Measurements from ENCODE around the gene TBC1D22A. TPM values are rescaled to one million over a fixed set of nuclear protein-coding genes. Genes with fewer than 3 reads are reported as not detected.
A peak's percentile ranks its signal among the peaks of the same experiment; 100 is the strongest.

TBC1D22A gene
- total and polyA plus RNA-seq, 2 experiments from 2014 or later = 9.6 to 13.3 TPM

- Histone ChIP-seq H4K20me1 (replicated peaks; ENCODE audit: insufficient read depth) (peaks cover 4% of the 10 kb centered on the region), H3F3A (replicated peaks; ENCODE audit: low read depth) (peaks cover 13% of the 10 kb centered on the region; the same call in 1 of the 2 replicates), H2AFZ (peak within 1 kb of the TSS; percentile 91), H3K27ac (ENCODE audit: low read depth) (peak within 1 kb of the TSS; percentile 72; the same call in 1 of the 2 replicates), H3K36me3 (ENCODE audit: insufficient read depth) (no peaks in the 10 kb centered on the region), H3K4me1 (ENCODE audit: insufficient read depth) (peaks cover 19% of the 10 kb centered on the region), H3K27me3 (ENCODE audit: insufficient read depth) (no peaks in the 10 kb centered on the region), H3K9me2 (ENCODE audit: insufficient read depth) (no peaks in the 10 kb centered on the region), H3K4me3 (peak within 1 kb of the TSS; percentile 90), H3K4me2 (peak within 1 kb of the TSS; percentile 94), H3K79me2 (replicated peaks; ENCODE audit: insufficient read depth) (peaks cover 33% of the 10 kb centered on the region)
- ATAC-seq = peak; percentile 46
- TF ChIP-seq JUNB (IDR thresholded peaks at IDR 0.05; ENCODE audit: unreplicated experiment) (no peak), CTCF (conservative IDR thresholded peaks at IDR 0.05; ENCODE audit: low read depth in 2 of 2) (no peak), STAT1 (IDR thresholded peaks at IDR 0.05; ENCODE audit: unreplicated experiment) (no peak), ETS1 (IDR thresholded peaks at IDR 0.05) (no peak), CREB1 (CRISPR knock-in tag; IDR thresholded peaks at IDR 0.05; ENCODE audit: low read depth) (no peak), ZNF462 (CRISPR knock-in tag; IDR thresholded peaks at IDR 0.05) (no peak), ZNF331 (CRISPR knock-in tag; IDR thresholded peaks at IDR 0.05; ENCODE audit: low read depth) (no peak), EZH2phosphoT487 (IDR thresholded peaks at IDR 0.05; ENCODE audit: unreplicated experiment) (no peak), EZH2 (IDR thresholded peaks at IDR 0.05; ENCODE audit: low read depth, unreplicated experiment) (no peak), ZNF114 (CRISPR knock-in tag; IDR thresholded peaks at IDR 0.05) (no peak), REST (IDR thresholded peaks at IDR 0.05; ENCODE audit: unreplicated experiment) (no peak), NANOG (IDR thresholded peaks at IDR 0.05; ENCODE audit: borderline replicate concordance) (no peak), POLR2AphosphoS5 (IDR thresholded peaks at IDR 0.05; ENCODE audit: low read depth) (no peak)
- 0 out of 3 replicates have a peak, but pooled peaks cover 2% of the 10 kb centered on the region for H3K36me3 Mint-ChIP-seq (ENCODE audit: low read depth)
- H3K4me1 Mint-ChIP-seq = peaks cover 30% of the 10 kb centered on the region
- H3K27me3 Mint-ChIP-seq (ENCODE audit: insufficient read depth, low read depth, poor library complexity) = peaks cover 17% of the 10 kb centered on the region
- peak within 1 kb of the TSS; percentile 94 for H3K4me3 Mint-ChIP-seq
- H3K9me3 Mint-ChIP-seq = no peaks in the 10 kb centered on the region
- DNase-seq (ENCODE audit: low spot score) = peak; percentile 61
- H3K27ac Mint-ChIP-seq = no peak within 1 kb of the TSS
These were observed 24.3 kb upstream of the TBC1D22A start, which contains the start of gene CERK for GRCh38 chr22:46737976-46738646. TSS of gene CERK (minus strand) at chr22:46738252. CDS start at chr22:46738148, 104 bp downstream.
